H1 (cell line): ENCODE results near the gene CNPY3. TPM values are rescaled to one million over a fixed set of nuclear protein-coding genes. Genes with fewer than 3 reads are reported as not detected.

ENCODE experiments used
- CTCF ChIA-PET: fragments of 300-600 bp; sonication (Branson Sonifier 250); formaldehyde crosslinking; loops from one replicate; lab custom pipeline; 2021; ENCODE audit not compliant: partially characterized antibody; lab: Charles Lee
- POLR2A ChIA-PET: fragments of 300-600 bp; sonication (Branson Sonifier 250); formaldehyde crosslinking; loops from one replicate; lab custom pipeline; 2021; ENCODE audit warnings: inconsistent platforms; ENCODE audit not compliant: partially characterized antibody; lab: Charles Lee
- DNase-seq, 2 experiments: peaks; one replicate each; pipeline versions ENCODE4 v3.0.0 to v3.0.0-alpha.2; 2010 to 2022; ENCODE audit warnings: low spot score in 2 of 2, low read depth in 1 of 2, mixed read lengths in 1 of 2
- FAIRE-seq: peaks from 2 replicates; lab custom pipeline; 2011; peaks lifted over from hg19 to GRCh38; lab: Jason Lieb, UNC
- H2AFZ ChIP-seq: 2 replicates; pipeline ENCODE4 v1.8.1; 2012; ENCODE audit warnings: low read length, inconsistent platforms
- H2AK5ac ChIP-seq: 2 replicates; pipeline ENCODE4 v1.6.1; 2013; ENCODE audit warnings: low read depth, low read length
- H2BK120ac ChIP-seq: replicated peaks from 2 replicates; pipeline ENCODE3; 2013; ENCODE audit warnings: low read depth, low read length, inconsistent platforms
- H2BK12ac ChIP-seq: 2 replicates; pipeline ENCODE4 v1.6.1; 2013; ENCODE audit warnings: low read depth, low read length
- H2BK15ac ChIP-seq: 2 replicates; pipeline ENCODE4 v1.6.1; 2013; ENCODE audit warnings: low read length
- H2BK20ac ChIP-seq: 2 replicates; pipeline ENCODE4 v1.6.1; 2013; ENCODE audit warnings: low read length
- H2BK5ac ChIP-seq: 2 replicates; pipeline ENCODE4 v1.6.1; 2013; ENCODE audit warnings: low read depth, low read length
- H3K14ac ChIP-seq: 2 replicates; pipeline ENCODE4 v1.6.1; 2013; ENCODE audit warnings: inconsistent platforms; ENCODE audit not compliant: insufficient read length
- H3K18ac ChIP-seq: 2 replicates; pipeline ENCODE4 v1.6.1; 2013; ENCODE audit warnings: low read length; ENCODE audit errors: extremely low read depth
- H3K23ac ChIP-seq: 2 replicates; pipeline ENCODE4 v1.6.1; 2013; ENCODE audit warnings: inconsistent platforms; ENCODE audit not compliant: insufficient read length
- H3K23me2 ChIP-seq: 2 replicates; pipeline ENCODE4 v1.6.1; 2013; ENCODE audit warnings: low read depth, low read length
- H3K27ac ChIP-seq: 2 replicates; pipeline ENCODE4 v1.6.1; 2011; ENCODE audit warnings: low read depth, low read length, inconsistent platforms
- H3K27me3 ChIP-seq, 4 experiments: replicated peaks in 1 of 4; 1 replicate in 1 of 4; 2 replicates in 3 of 4; pipeline versions ENCODE4 v1.6.1 to v1.8.1; 2011 to 2013; ENCODE audit warnings: low read length in 3 of 4, mild to moderate bottlenecking in 3 of 4, inconsistent platforms in 2 of 4, mixed read lengths in 2 of 4, moderate library complexity in 1 of 4; ENCODE audit not compliant: control insufficient read depth in 3 of 4, insufficient read depth in 3 of 4; ENCODE audit errors: extremely low read depth in 1 of 4
- H3K36me3 ChIP-seq, 4 experiments: 2 replicates each; pipeline versions ENCODE4 v1.6.1 to v1.8.1; 2011 to 2013; ENCODE audit warnings: mild to moderate bottlenecking in 4 of 4, low read length in 3 of 4, moderate library complexity in 2 of 4, control low read depth in 1 of 4, inconsistent platforms in 1 of 4; ENCODE audit not compliant: insufficient read depth in 4 of 4, control insufficient read depth in 2 of 4
- H3K4ac ChIP-seq: replicated peaks from 2 replicates; pipeline ENCODE3; 2013; ENCODE audit warnings: low read length, low read depth, mixed read lengths, inconsistent platforms; ENCODE audit not compliant: insufficient read length
- H3K4me1 ChIP-seq, 4 experiments: replicated peaks in 1 of 4; 1 replicate in 1 of 4; 2 replicates in 3 of 4; pipeline versions ENCODE4 v1.6.1 to v1.8.1; 2011 to 2013; ENCODE audit warnings: low read length in 3 of 4, inconsistent platforms in 2 of 4, mixed read lengths in 1 of 4; ENCODE audit not compliant: insufficient read depth in 4 of 4, control insufficient read depth in 3 of 4
- H3K4me2 ChIP-seq, 2 experiments: 2 replicates each; pipeline versions ENCODE4 v1.6.1 to v1.8.1; 2011 to 2013; ENCODE audit warnings: low read depth in 2 of 2, low read length in 2 of 2, control low read depth in 1 of 2, inconsistent platforms in 1 of 2, mild to moderate bottlenecking in 1 of 2; ENCODE audit not compliant: insufficient read depth in 1 of 2
- H3K4me3 ChIP-seq, 4 experiments: fragments of 200-600, 300-600 bp in 1 of 4; sonication (generic), shearing (Covaris generic), sonication (Bioruptor Twin) in 1 of 4; 2 replicates each; pipeline versions ENCODE4 v1.5.1 to v1.8.1; 2011 to 2016; ENCODE audit warnings: low read length in 4 of 4, low read depth in 3 of 4, control low read depth in 2 of 4, inconsistent platforms in 2 of 4, mild to moderate bottlenecking in 2 of 4, mixed read lengths in 1 of 4, moderate library complexity in 1 of 4; ENCODE audit not compliant: insufficient read depth in 2 of 4; ENCODE audit errors: extremely low read depth in 1 of 4
- H3K56ac ChIP-seq: replicated peaks from 2 replicates; pipeline ENCODE3; 2013; ENCODE audit warnings: low read depth, mild to moderate bottlenecking, mixed read lengths, low read length, inconsistent platforms; ENCODE audit not compliant: insufficient read length
- H3K79me1 ChIP-seq: 2 replicates; pipeline ENCODE4 v1.6.1; 2013; ENCODE audit warnings: low read depth, low read length, control low read depth
- H3K79me2 ChIP-seq, 2 experiments: 2 replicates each; pipeline versions ENCODE4 v1.6.1 to v1.8.1; 2012 to 2013; ENCODE audit warnings: low read length in 2 of 2, mild to moderate bottlenecking in 2 of 2, inconsistent platforms in 1 of 2; ENCODE audit not compliant: insufficient read depth in 2 of 2, control insufficient read depth in 1 of 2
- H3K9ac ChIP-seq, 4 experiments: replicated peaks in 1 of 4; 1 replicate in 1 of 4; 2 replicates in 3 of 4; pipeline versions ENCODE4 v1.6.1 to v1.8.1; 2011 to 2013; ENCODE audit warnings: low read depth in 3 of 4, low read length in 3 of 4, control low read depth in 2 of 4, mild to moderate bottlenecking in 2 of 4, moderate library complexity in 2 of 4, inconsistent platforms in 1 of 4; ENCODE audit errors: extremely low read depth in 1 of 4
- H3K9me3 ChIP-seq, 2 experiments: 2 replicates each; pipeline versions ENCODE4 v1.6.1 to v1.8.1; 2012 to 2013; ENCODE audit warnings: mild to moderate bottlenecking in 2 of 2, moderate library complexity in 2 of 2, control low read depth in 1 of 2, inconsistent platforms in 1 of 2, low read depth in 1 of 2, low read length in 1 of 2, mixed read lengths in 1 of 2; ENCODE audit not compliant: insufficient read depth in 2 of 2
- H4K20me1 ChIP-seq, 2 experiments: replicated peaks in 1 of 2; 2 replicates each; pipeline versions ENCODE3 to v1.8.1; 2011 to 2013; ENCODE audit warnings: inconsistent platforms in 2 of 2, low read length in 2 of 2, mild to moderate bottlenecking in 1 of 2; ENCODE audit not compliant: insufficient read depth in 2 of 2, control insufficient read depth in 1 of 2
- H4K5ac ChIP-seq: 2 replicates; pipeline ENCODE4 v1.6.1; 2013; ENCODE audit warnings: low read length, low read depth, mixed read lengths, inconsistent platforms; ENCODE audit not compliant: insufficient read length
- H4K8ac ChIP-seq: 2 replicates; pipeline ENCODE4 v1.8.0; 2013; ENCODE audit warnings: mild to moderate bottlenecking, moderate library complexity, low read length, inconsistent platforms; ENCODE audit not compliant: insufficient read depth; ENCODE audit errors: extremely low read depth
- H4K91ac ChIP-seq: replicated peaks from 2 replicates; pipeline ENCODE3; 2013; ENCODE audit warnings: low read length, mixed read lengths, inconsistent platforms; ENCODE audit not compliant: insufficient read length
- BRCA1 ChIP-seq: IDR thresholded peaks from 2 replicates; pipeline ENCODE4 v1.6.1; 2012; ENCODE audit warnings: low read depth, low read length, improper control_type of control experiment
- RNF2 ChIP-seq: fragments of 200-900, 300-1000 bp; sonication (generic); IDR thresholded peaks from 2 replicates; pipeline ENCODE4 v1.7.1; 2016; ENCODE audit warnings: borderline replicate concordance, low read depth, mild to moderate bottlenecking, antibody characterized with exemption, low read length; ENCODE audit not compliant: poor library complexity, severe bottlenecking; ENCODE audit errors: missing control alignments
- WGBS, 2 experiments: shearing (Covaris generic) in 1 of 2; methylation state at CpG; one replicate each; pipeline versions ENCODE4 v1.1.6 to v1.1.7; 2013 to 2015; ENCODE audit warnings: low lambda C conversion rate in 2 of 2, mixed read lengths in 2 of 2, inconsistent platforms in 1 of 2, low coverage in 1 of 2, missing lambda C conversion rate in 1 of 2; ENCODE audit not compliant: insufficient replicate concordance in 2 of 2, insufficient coverage in 1 of 2, insufficient read length in 1 of 2; ENCODE audit errors: extremely low coverage in 1 of 2, missing lambda C conversion rate in 1 of 2; 5-methylcytosine and 5-hydroxymethylcytosine counted together
- polyA plus RNA-seq, 7 experiments: library from polyadenylated mRNA; depleted of rRNA in 3 of 7; stranded (reverse) in 5 of 7; unstranded in 2 of 7; fragments of >200 nt in 5 of 7; fragments of 200-250 nt in 2 of 7; gene quantifications; 1 replicate in 5 of 7; 2 replicates in 1 of 7; 4 replicates in 1 of 7; pipeline versions ENCODE4 v1.2.1 to v1.2.3, GENCODE V29; 2011 to 2013; ENCODE audit warnings: missing spikeins in 2 of 7, mixed read lengths in 2 of 7
- total RNA-seq: library from RNA; stranded (reverse); fragmentation: NEBNext Ultra II Directional; extraction: Animal tissue kit (Norgen Biotek cat#: 25700); gene quantifications from 2 replicates; pipeline ENCODE4 v1.2.1, GENCODE V29; 2021

CNPY3 gene
- total and polyA plus RNA-seq, 2 of the 8 experiments (the other 6 are each of a cell fraction or from before 2014, with no cell fraction given) = 49.6 to 64.5 TPM

DNA sequence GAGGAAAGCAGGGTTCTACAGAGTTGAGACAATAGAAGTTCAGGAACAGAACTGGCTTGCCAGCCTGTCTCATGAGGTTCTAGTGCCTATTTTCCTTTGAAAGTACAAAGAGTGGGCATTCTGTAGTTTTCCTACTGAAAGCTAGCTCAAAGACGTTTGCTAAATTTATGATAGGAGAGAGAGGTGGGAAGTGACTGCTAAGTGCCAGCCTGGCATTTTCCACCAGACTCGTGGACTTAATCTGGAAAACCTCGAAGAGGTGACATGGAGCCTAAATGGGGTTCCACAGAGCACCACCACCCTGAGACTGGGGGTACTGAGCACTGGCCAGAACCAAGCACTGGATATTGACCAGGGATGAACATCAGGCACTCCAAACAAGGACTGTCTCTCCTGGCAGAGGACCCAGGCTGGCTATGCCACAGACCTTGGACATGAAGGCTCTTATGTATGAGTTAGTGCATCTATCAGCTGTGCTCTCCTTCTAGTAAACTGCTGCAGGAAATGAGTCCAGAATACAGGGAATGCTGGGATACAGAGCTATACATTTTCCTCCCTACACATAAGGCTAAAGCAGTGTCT lies 42.6 kb downstream of the CNPY3 start:
- POLR2A ChIA-PET = interaction anchor here (0.9 to 5.9 kb wide), 3 partner anchors 7 to 82 kb away, joined by 3 to 29 read pairs (median 11); partner anchors contain the start of genes CUL7, PEX6 and PPP2R5D
- H2BK20ac ChIP-seq = no peak overlapping the region
- TF ChIP-seq BRCA1 (no peak), RNF2 (no peak)

More for the DNA sequence above, 42.6 kb downstream of the CNPY3 start:
- CTCF ChIA-PET = interaction anchor here (0.5 to 4.2 kb wide), 7 partner anchors 8 to 1124 kb away, joined by 3 to 11 read pairs (median 3); no protein-coding TSS in a partner anchor
- Histone ChIP-seq H2AFZ (no peak overlapping the region), H2BK12ac (0 out of 2 replicates have a peak overlapping the region, but pooled peaks have one; percentile 11), H3K79me2 (no peaks in the 10 kb centered on the region), H2AK5ac (no peak overlapping the region), H3K14ac (no peak overlapping the region), H4K91ac (no peak overlapping the region), H3K4me3 (no peak overlapping the region), H3K27ac (no peak overlapping the region), H3K9me3 (no peaks in the 10 kb centered on the region), H4K20me1 (no peaks in the 10 kb centered on the region), H3K56ac (no peak overlapping the region), H3K18ac (no peak overlapping the region), H4K5ac (no peak overlapping the region), H3K36me3 (no peaks in the 10 kb centered on the region; a peak in 1 of 8 replicates), H3K9ac (no peak overlapping the region), H3K4ac (no peak overlapping the region), H3K23ac (no peak overlapping the region), H4K8ac (no peak overlapping the region), H3K27me3 (no peaks in the 10 kb centered on the region), H3K79me1 (no peaks in the 10 kb centered on the region; the same call in none of the 2 replicates), H2BK15ac (no peak overlapping the region), H3K4me2 (no peak overlapping the region), H2BK5ac (0 out of 2 replicates have a peak overlapping the region, but pooled peaks have one; percentile 35), H3K4me1 (no peaks in the 10 kb centered on the region), H3K23me2 (no peaks in the 10 kb centered on the region), H2BK120ac (no peak overlapping the region)
- 85% methylated on average over 3 of the region's 3 CpGs; no CpG with 5 or more reads in 1 of the 2 experiments for WGBS, 2 experiments
- FAIRE-seq (no peak), DNase-seq (no peak)
